HL-60 (cell line): Measurements from ENCODE around the gene KMT5C.

Experiments
- DNase-seq, 2 experiments: peaks; one replicate each; pipeline ENCODE4 v3.0.0-alpha.2; 2010 to 2020; ENCODE audit warnings: low read depth in 1 of 2, low spot score in 1 of 2
- H3K27ac ChIP-seq: fragments of 250-450 bp; sonication (Bioruptor Pico); replicated peaks from 2 replicates; pipeline ENCODE4 v1.5.1; 2020; ENCODE audit warnings: mild to moderate bottlenecking, moderate library complexity
- H3K27me3 ChIP-seq: fragments of 250-450 bp; sonication (Bioruptor Pico); 2 replicates; pipeline ENCODE4 v1.5.1; 2021; ENCODE audit warnings: mild to moderate bottlenecking, moderate library complexity; ENCODE audit not compliant: insufficient read depth, poor library complexity, severe bottlenecking
- H3K4me3 ChIP-seq: replicated peaks from 2 replicates; pipeline ENCODE4 v1.5.1; 2011; ENCODE audit warnings: mild to moderate bottlenecking, control low read depth, low read length; ENCODE audit not compliant: insufficient read depth
- GABPA ChIP-seq: IDR thresholded peaks from 2 replicates; pipeline ENCODE4 v1.6.1; 2012; ENCODE audit warnings: low read depth
- POLR2AphosphoS5 ChIP-seq: IDR thresholded peaks from 2 replicates; pipeline ENCODE4 v1.6.1; 2012; ENCODE audit warnings: low read depth
- SPI1 ChIP-seq: IDR thresholded peaks from 2 replicates; pipeline ENCODE4 v1.6.1; 2012; ENCODE audit warnings: low read depth, mild to moderate bottlenecking, borderline replicate concordance
- TF ChIP-seq, protein P1 (sequence below): IDR thresholded peaks from one replicate; pipeline ENCODE4 v1.5.1; 2011; ENCODE audit warnings: low read length, control low read depth, inconsistent platforms; ENCODE audit not compliant: insufficient read depth
- TF ChIP-seq, protein P2 (sequence below): IDR thresholded peaks from 2 replicates; pipeline ENCODE4 v1.6.1; 2012; ENCODE audit warnings: low read depth; ENCODE audit not compliant: insufficient replicate concordance

The KMT5C gene

DNA sequence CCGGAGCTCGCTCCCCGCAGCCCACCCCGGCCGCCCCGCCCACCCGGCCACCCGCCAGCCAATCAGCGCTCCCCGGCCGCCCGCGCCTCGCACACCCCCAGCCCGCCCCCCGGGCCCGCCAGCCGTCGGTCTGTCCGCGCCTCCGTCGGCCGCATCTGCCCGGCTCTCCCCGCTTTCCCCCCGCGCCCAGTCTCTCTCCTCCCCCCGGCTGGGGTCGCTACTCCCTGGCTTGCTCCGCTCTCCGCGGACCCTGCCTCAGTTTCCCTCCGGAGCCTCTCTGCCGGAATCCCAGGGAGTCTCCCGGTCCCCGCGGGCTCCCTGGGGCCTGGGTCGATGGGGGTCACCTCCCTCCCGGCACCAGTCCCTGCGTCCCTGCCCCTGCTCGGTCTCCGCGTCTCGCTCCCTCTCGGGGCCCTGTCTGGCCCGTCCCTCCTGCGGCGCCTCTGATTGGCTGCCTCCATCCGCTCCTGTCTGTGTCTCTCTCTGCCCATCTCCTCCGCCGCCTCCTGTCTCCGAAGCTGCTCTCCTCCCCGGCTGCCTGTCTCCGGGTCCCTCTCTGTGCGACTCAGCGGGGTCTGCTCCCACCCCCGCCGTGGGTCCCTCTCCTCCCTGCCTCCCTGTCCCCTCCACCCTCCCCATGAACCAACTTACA lies 30.1 kb downstream of the KMT5C start:
- DNase-seq = no peak
- Histone ChIP-seq H3K27me3 (peaks cover 43% of the 10 kb centered on the region), H3K4me3 (no peak overlapping the region), H3K27ac (no peak overlapping the region)
- TF ChIP-seq, protein P1, sequence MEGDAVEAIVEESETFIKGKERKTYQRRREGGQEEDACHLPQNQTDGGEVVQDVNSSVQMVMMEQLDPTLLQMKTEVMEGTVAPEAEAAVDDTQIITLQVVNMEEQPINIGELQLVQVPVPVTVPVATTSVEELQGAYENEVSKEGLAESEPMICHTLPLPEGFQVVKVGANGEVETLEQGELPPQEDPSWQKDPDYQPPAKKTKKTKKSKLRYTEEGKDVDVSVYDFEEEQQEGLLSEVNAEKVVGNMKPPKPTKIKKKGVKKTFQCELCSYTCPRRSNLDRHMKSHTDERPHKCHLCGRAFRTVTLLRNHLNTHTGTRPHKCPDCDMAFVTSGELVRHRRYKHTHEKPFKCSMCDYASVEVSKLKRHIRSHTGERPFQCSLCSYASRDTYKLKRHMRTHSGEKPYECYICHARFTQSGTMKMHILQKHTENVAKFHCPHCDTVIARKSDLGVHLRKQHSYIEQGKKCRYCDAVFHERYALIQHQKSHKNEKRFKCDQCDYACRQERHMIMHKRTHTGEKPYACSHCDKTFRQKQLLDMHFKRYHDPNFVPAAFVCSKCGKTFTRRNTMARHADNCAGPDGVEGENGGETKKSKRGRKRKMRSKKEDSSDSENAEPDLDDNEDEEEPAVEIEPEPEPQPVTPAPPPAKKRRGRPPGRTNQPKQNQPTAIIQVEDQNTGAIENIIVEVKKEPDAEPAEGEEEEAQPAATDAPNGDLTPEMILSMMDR = no peak
- no peak for TF ChIP-seq POLR2AphosphoS5
- TF ChIP-seq, protein P2, sequence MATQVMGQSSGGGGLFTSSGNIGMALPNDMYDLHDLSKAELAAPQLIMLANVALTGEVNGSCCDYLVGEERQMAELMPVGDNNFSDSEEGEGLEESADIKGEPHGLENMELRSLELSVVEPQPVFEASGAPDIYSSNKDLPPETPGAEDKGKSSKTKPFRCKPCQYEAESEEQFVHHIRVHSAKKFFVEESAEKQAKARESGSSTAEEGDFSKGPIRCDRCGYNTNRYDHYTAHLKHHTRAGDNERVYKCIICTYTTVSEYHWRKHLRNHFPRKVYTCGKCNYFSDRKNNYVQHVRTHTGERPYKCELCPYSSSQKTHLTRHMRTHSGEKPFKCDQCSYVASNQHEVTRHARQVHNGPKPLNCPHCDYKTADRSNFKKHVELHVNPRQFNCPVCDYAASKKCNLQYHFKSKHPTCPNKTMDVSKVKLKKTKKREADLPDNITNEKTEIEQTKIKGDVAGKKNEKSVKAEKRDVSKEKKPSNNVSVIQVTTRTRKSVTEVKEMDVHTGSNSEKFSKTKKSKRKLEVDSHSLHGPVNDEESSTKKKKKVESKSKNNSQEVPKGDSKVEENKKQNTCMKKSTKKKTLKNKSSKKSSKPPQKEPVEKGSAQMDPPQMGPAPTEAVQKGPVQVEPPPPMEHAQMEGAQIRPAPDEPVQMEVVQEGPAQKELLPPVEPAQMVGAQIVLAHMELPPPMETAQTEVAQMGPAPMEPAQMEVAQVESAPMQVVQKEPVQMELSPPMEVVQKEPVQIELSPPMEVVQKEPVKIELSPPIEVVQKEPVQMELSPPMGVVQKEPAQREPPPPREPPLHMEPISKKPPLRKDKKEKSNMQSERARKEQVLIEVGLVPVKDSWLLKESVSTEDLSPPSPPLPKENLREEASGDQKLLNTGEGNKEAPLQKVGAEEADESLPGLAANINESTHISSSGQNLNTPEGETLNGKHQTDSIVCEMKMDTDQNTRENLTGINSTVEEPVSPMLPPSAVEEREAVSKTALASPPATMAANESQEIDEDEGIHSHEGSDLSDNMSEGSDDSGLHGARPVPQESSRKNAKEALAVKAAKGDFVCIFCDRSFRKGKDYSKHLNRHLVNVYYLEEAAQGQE = no peak
- no peak for TF ChIP-seq SPI1
- no peak for TF ChIP-seq GABPA

DNA sequence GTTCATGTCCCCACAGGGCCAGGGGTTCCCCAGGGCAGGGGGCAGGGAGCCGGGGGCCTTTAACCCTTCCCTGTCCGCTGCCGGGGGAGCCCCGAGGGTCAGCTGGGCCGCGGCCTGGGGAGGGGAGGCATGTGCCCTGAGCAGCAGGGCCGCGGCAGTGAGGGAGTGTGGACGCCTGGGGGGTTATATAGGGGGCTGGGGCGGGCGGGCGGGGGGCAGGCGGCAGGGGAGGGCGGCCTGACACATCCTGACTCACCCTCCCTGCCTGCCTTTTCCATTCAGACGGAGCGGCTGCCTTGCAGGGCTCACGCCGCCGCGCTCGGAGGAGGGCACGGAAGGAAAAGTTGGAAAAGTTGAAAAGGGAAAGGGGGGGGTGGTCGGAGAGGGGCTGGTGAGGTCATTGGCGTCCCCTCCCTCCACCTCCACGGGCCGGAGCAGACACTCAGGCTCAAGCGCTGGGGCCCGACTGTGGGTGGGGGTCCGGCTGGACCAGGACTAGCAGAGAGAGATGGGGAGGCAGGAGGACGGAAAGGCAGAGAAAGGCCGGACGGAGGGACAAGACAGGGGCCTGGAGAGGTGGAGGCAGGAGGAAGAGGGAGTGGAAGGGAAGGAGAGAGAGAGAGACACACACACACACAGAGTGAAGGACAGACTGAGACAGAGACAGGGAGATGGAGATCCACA lies 30.8 kb downstream of the KMT5C start, which contains the start of gene IL11:
Gene IL11 (minus strand): TSS at position 159 of the 684 bp plus-strand sequence. CDS start 153 bp downstream, at position 6.
- Histone ChIP-seq H3K4me3 (no peak within 1 kb of the TSS), H3K27ac (no peak within 1 kb of the TSS), H3K27me3 (peaks cover 43% of the 10 kb centered on the region)
- DNase-seq = no peak
- TF ChIP-seq SPI1 (no peak), POLR2AphosphoS5 (no peak)

DNA sequence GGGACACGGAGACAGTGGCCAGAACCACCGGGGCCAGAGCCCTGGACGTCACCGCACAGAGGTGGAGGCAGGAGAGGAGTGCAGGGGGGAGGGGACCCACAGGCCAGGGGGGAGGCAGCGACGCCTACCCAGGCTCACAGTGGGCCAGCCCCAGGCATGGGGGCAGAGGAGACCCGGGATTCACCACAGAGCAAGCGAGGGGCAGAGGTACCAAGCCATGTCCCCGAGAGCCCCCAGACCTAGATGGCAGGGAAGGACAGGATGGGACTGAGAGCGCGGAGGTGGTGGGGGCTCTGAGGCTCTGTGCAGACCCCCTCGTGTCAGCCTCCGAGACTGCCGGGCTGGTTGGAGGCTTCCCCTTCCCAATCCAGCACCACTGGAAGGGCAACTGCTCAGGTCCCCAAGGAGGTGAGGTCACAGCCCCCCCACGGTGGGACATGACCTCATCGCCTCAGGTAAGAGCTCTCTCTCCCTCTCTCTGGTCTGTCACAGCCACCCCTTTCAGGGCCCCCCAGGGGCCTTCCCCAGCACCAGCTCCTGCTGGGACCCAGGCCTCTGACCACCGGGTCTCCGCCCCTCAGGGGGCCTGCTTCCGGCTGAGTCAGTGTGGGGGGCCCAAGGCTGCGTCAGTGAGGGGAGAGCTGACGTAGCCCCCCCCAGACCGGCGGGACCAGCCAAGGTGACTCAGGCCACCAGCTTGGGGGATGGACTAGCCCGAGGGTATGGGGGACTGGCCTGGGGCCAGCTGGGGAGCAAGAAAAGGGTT lies 32.8 kb downstream of the KMT5C start:
- Histone ChIP-seq H3K4me3 (no peak overlapping the region), H3K27me3 (peaks cover 54% of the 10 kb centered on the region), H3K27ac (no peak overlapping the region)
- DNase-seq = no peak
- TF ChIP-seq GABPA (no peak), POLR2AphosphoS5 (no peak), SPI1 (no peak)
- TF ChIP-seq, protein P2 = no peak
- TF ChIP-seq, protein P1 = no peak
